Measurements from ENCODE around the gene FOXI3. TPM values are rescaled to one million over a fixed set of nuclear protein-coding genes. Genes with fewer than 3 reads are reported as not detected.

Gene FOXI3
- total and polyA plus RNA-seq, 9 of the 15 experiments (the other 6 are each of a cell fraction or from before 2014, with no cell fraction given): not detected

- Histone ChIP-seq H3K4me3 (no peak overlapping the region), H3K27me3 (ENCODE audit: control insufficient read depth in 2 of 2, insufficient read depth in 2 of 2, low read length in 2 of 2) (peaks cover 0 to 4% of the 10 kb centered on the region in 2 experiments; a peak in 2 of 5 replicates), H3K36me3 (ENCODE audit: control insufficient read depth, insufficient read depth, low read length) (no peaks in the 10 kb centered on the region), H3K4me2 (ENCODE audit: insufficient read depth, low read length) (no peak overlapping the region), H3K79me2 (ENCODE audit: control insufficient read depth, insufficient read depth, low read length) (no peaks in the 10 kb centered on the region), H3K27ac (ENCODE audit: extremely low read depth, low read depth, low read length) (no peak overlapping the region), H2AFZ (ENCODE audit: low read depth, low read length) (no peak overlapping the region), H3K4me1 (replicated peaks in 1 of 2; ENCODE audit: control insufficient read depth in 2 of 2, insufficient read depth in 2 of 2, low read length in 2 of 2) (no peaks in the 10 kb centered on the region), H3K9ac (ENCODE audit: insufficient read depth in 1 of 2, low read depth in 2 of 2, low read length in 2 of 2) (no peak overlapping the region), H3K9me3 (replicated peaks; ENCODE audit: control insufficient read depth, insufficient read depth, low read depth, low read length) (no peaks in the 10 kb centered on the region), H3K9me1 (ENCODE audit: control insufficient read depth, insufficient read depth, low read length) (no peaks in the 10 kb centered on the region), H4K20me1 (replicated peaks; ENCODE audit: control insufficient read depth, insufficient read depth, low read length) (no peaks in the 10 kb centered on the region)
- 6% methylated on average over 7 of the region's 7 CpGs for WGBS (ENCODE audit: insufficient coverage, low coverage, missing lambda C conversion rate)
- ChIA-PET POLR2A (interaction anchor here (1.1 kb wide), 1 partner anchor 9 kb away, joined by 3 read pairs; no protein-coding TSS in a partner anchor), CTCF (ENCODE audit: low intra/inter-chr PET ratio) (no interaction called here)
- DNase-seq (ENCODE audit: extremely low read depth in 1 of 4, low spot score in 3 of 4) (no peak), ATAC-seq (no peak), FAIRE-seq (no peak)
- intact Hi-C loops (cut with micrococcal nuclease): no loop called here
- no TSS peak for BruUV-seq (replicated peaks)
- in situ Hi-C loops (cut with MboI): loop anchor here (25.0 kb wide), 1 partner anchor 286 kb away; no protein-coding TSS in a partner anchor
- TF ChIP-seq ZNF174 (CRISPR knock-in tag; IDR thresholded peaks at IDR 0.05) (no peak), POLR2AphosphoS2 (IDR thresholded peaks at IDR 0.05; ENCODE audit: low read length) (no peak), NCOR1 (IDR thresholded peaks at IDR 0.05) (no peak)
Observed at GRCh38 chr2:88472811-88473210, 20.3 kb upstream of the FOXI3 start.

- no peak for ATAC-seq
- in situ Hi-C loops (cut with MboI) (loop anchor here (25.0 kb wide), 1 partner anchor 284 kb away; no protein-coding TSS in a partner anchor), intact Hi-C loops (cut with micrococcal nuclease) (no loop called here)
- DNase-seq (ENCODE audit: extremely low read depth in 1 of 4, low spot score in 3 of 4): no peak
- Histone ChIP-seq H4K20me1 (replicated peaks; ENCODE audit: control insufficient read depth, insufficient read depth, low read length) (no peaks in the 10 kb centered on the region), H3K27me3 (ENCODE audit: control insufficient read depth in 2 of 2, insufficient read depth in 2 of 2, low read length in 2 of 2) (peaks cover 0 to 4% of the 10 kb centered on the region in 2 experiments; a peak in 2 of 5 replicates), H3K9me3 (replicated peaks; ENCODE audit: control insufficient read depth, insufficient read depth, low read depth, low read length) (no peaks in the 10 kb centered on the region), H3K79me2 (ENCODE audit: control insufficient read depth, insufficient read depth, low read length) (no peaks in the 10 kb centered on the region), H3K4me2 (ENCODE audit: insufficient read depth, low read length) (no peak overlapping the region), H3K9me1 (ENCODE audit: control insufficient read depth, insufficient read depth, low read length) (no peaks in the 10 kb centered on the region), H3K4me3 (no peak overlapping the region), H3K9ac (ENCODE audit: insufficient read depth in 1 of 2, low read depth in 2 of 2, low read length in 2 of 2) (no peak overlapping the region), H3K36me3 (ENCODE audit: control insufficient read depth, insufficient read depth, low read length) (no peaks in the 10 kb centered on the region), H3K4me1 (replicated peaks in 1 of 2; ENCODE audit: control insufficient read depth in 2 of 2, insufficient read depth in 2 of 2, low read length in 2 of 2) (no peaks in the 10 kb centered on the region), H3K27ac (ENCODE audit: extremely low read depth, low read depth, low read length) (no peak overlapping the region), H2AFZ (ENCODE audit: low read depth, low read length) (no peak overlapping the region)
- BruUV-seq (replicated peaks): no TSS peak
- CTCF ChIA-PET (ENCODE audit: low intra/inter-chr PET ratio): no interaction called here
- no peak for FAIRE-seq
- 0% methylated on average over 11 of the region's 11 CpGs for WGBS (ENCODE audit: insufficient coverage, low coverage, missing lambda C conversion rate)
- POLR2A ChIA-PET: no interaction called here
- no peak for TF ChIP-seq SMC3 (conservative IDR thresholded peaks at IDR 0.05; ENCODE audit: insufficient read depth, low read depth, low read length)
- TF ChIP-seq SETDB1 (IDR thresholded peaks at IDR 0.05; ENCODE audit: low read length): no peak
- no peak for TF ChIP-seq KDM5B (IDR thresholded peaks at IDR 0.05; ENCODE audit: insufficient replicate concordance, low read depth, low read length)
- no peak for TF ChIP-seq TGIF2 (CRISPR knock-in tag; IDR thresholded peaks at IDR 0.05)
- TF ChIP-seq KAT8 (IDR thresholded peaks at IDR 0.05; ENCODE audit: low read depth): no peak
- no peak for TF ChIP-seq MYNN (IDR thresholded peaks at IDR 0.05)
- no peak for TF ChIP-seq MYNN (CRISPR knock-in tag; IDR thresholded peaks at IDR 0.05)
- no peak for TF ChIP-seq CHD1 (IDR thresholded peaks at IDR 0.05; ENCODE audit: low read length)
- TF ChIP-seq HINFP (tag; conservative IDR thresholded peaks at IDR 0.05; ENCODE audit: low read depth): no peak
- no peak for TF ChIP-seq HBP1 (CRISPR knock-in tag; IDR thresholded peaks at IDR 0.05)
- TF ChIP-seq NFATC3 (IDR thresholded peaks at IDR 0.05): no peak
Observed at GRCh38 chr2:88471083-88471942, 18.8 kb upstream of the FOXI3 start.
